ENCODE measurements around the gene CEACAM19. TPM values are rescaled to one million over a fixed set of nuclear protein-coding genes. Genes with fewer than 3 reads are reported as not detected.

The CEACAM19 gene
- total and polyA plus RNA-seq, 2 of the 13 experiments (the other 11 are each of a cell fraction or from before 2014, with no cell fraction given), result 1.3 to 4.0 TPM

- TF ChIP-seq ZFP90 (CRISPR knock-in tag; IDR thresholded peaks at IDR 0.05; ENCODE audit: borderline replicate concordance) (peak; percentile 100), EP300 (IDR thresholded peaks at IDR 0.05; ENCODE audit: low read depth in 2 of 2, low read length in 2 of 2) (peak in 1 of 2 experiments; percentile 58; a peak in 2 of 4 replicates), EP300 (CRISPR knock-in tag; IDR thresholded peaks at IDR 0.05; ENCODE audit: borderline replicate concordance) (no peak), MLX (CRISPR knock-in tag; IDR thresholded peaks at IDR 0.05) (0 out of 2 replicates have a peak, but pooled peaks have one; percentile 24), ZNF317 (CRISPR knock-in tag; IDR thresholded peaks at IDR 0.05) (peak; percentile 25; the same call in 1 of the 2 replicates), ZNF121 (CRISPR knock-in tag; IDR thresholded peaks at IDR 0.05) (peak; percentile 54; the same call in 1 of the 2 replicates), ZNF280D (CRISPR knock-in tag; IDR thresholded peaks at IDR 0.05) (0 out of 2 replicates have a peak, but pooled peaks have one; percentile 55), ZIK1 (CRISPR knock-in tag; IDR thresholded peaks at IDR 0.05; ENCODE audit: borderline replicate concordance, low read depth) (no peak), SOX6 (IDR thresholded peaks at IDR 0.05) (no peak), SOX6 (CRISPR knock-in tag; IDR thresholded peaks at IDR 0.05) (peak; percentile 63; the same call in 1 of the 2 replicates), SIN3A (IDR thresholded peaks at IDR 0.05; ENCODE audit: borderline replicate concordance, low read depth, low read length) (no peak), NR0B2 (CRISPR knock-in tag; IDR thresholded peaks at IDR 0.05) (no peak), FOXO4 (CRISPR knock-in tag; conservative IDR thresholded peaks at IDR 0.05) (no peak)
- TF ChIP-seq, protein P1, sequence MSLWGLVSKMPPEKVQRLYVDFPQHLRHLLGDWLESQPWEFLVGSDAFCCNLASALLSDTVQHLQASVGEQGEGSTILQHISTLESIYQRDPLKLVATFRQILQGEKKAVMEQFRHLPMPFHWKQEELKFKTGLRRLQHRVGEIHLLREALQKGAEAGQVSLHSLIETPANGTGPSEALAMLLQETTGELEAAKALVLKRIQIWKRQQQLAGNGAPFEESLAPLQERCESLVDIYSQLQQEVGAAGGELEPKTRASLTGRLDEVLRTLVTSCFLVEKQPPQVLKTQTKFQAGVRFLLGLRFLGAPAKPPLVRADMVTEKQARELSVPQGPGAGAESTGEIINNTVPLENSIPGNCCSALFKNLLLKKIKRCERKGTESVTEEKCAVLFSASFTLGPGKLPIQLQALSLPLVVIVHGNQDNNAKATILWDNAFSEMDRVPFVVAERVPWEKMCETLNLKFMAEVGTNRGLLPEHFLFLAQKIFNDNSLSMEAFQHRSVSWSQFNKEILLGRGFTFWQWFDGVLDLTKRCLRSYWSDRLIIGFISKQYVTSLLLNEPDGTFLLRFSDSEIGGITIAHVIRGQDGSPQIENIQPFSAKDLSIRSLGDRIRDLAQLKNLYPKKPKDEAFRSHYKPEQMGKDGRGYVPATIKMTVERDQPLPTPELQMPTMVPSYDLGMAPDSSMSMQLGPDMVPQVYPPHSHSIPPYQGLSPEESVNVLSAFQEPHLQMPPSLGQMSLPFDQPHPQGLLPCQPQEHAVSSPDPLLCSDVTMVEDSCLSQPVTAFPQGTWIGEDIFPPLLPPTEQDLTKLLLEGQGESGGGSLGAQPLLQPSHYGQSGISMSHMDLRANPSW (CRISPR knock-in tag; IDR thresholded peaks at IDR 0.05; ENCODE audit: borderline replicate concordance), result 0 out of 2 replicates have a peak, but pooled peaks have one; percentile 67
- TF ChIP-seq, protein P2, sequence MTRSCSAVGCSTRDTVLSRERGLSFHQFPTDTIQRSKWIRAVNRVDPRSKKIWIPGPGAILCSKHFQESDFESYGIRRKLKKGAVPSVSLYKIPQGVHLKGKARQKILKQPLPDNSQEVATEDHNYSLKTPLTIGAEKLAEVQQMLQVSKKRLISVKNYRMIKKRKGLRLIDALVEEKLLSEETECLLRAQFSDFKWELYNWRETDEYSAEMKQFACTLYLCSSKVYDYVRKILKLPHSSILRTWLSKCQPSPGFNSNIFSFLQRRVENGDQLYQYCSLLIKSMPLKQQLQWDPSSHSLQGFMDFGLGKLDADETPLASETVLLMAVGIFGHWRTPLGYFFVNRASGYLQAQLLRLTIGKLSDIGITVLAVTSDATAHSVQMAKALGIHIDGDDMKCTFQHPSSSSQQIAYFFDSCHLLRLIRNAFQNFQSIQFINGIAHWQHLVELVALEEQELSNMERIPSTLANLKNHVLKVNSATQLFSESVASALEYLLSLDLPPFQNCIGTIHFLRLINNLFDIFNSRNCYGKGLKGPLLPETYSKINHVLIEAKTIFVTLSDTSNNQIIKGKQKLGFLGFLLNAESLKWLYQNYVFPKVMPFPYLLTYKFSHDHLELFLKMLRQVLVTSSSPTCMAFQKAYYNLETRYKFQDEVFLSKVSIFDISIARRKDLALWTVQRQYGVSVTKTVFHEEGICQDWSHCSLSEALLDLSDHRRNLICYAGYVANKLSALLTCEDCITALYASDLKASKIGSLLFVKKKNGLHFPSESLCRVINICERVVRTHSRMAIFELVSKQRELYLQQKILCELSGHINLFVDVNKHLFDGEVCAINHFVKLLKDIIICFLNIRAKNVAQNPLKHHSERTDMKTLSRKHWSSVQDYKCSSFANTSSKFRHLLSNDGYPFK (CRISPR knock-in tag; IDR thresholded peaks at IDR 0.05; ENCODE audit: borderline replicate concordance), result peak; percentile 35; the same call in 1 of the 2 replicates
Measured at GRCh38 chr19:44636439-44637389, 34.6 kb upstream of the CEACAM19 start (continued).
